ENCODE measurements around the gene ZNF688. TPM values are rescaled to one million over a fixed set of nuclear protein-coding genes. Genes with fewer than 3 reads are reported as not detected.

The ZNF688 gene
- total RNA-seq, 1 donor from 2014 or later: 9.2 TPM

GRCh38 chr16:30527635-30528178 lies 43.8 kb downstream of the ZNF688 start:
- no peaks in the 10 kb centered on the region for H3K27me3 ChIP-seq (ENCODE audit: control insufficient read depth, insufficient read depth, low read length)

GRCh38 chr16:30526823-30527634 lies 44.5 kb downstream of the ZNF688 start:
- DNase-seq (ENCODE audit: low read depth): peak; percentile 82
- Histone ChIP-seq H3K4me3 (ENCODE audit: low read depth, low read length) (peak overlapping the region; percentile 66), H3K36me3 (ENCODE audit: control insufficient read depth, insufficient read depth, low read length) (no peaks in the 10 kb centered on the region), H3K27me3 (ENCODE audit: control insufficient read depth, insufficient read depth, low read length) (no peaks in the 10 kb centered on the region)
- peak; percentile 25 for TF ChIP-seq CTCF (IDR thresholded peaks at IDR 0.05; ENCODE audit: insufficient read depth, low read length, poor library complexity, severe bottlenecking)

More at GRCh38 chr16:30527635-30528178, 43.8 kb downstream of the ZNF688 start:
- no peak for TF ChIP-seq CTCF (IDR thresholded peaks at IDR 0.05; ENCODE audit: insufficient read depth, low read length, poor library complexity, severe bottlenecking)
- Histone ChIP-seq H3K36me3 (ENCODE audit: control insufficient read depth, insufficient read depth, low read length) (no peaks in the 10 kb centered on the region), H3K4me3 (ENCODE audit: low read depth, low read length) (no peak overlapping the region)
- no peak for DNase-seq (ENCODE audit: low read depth)

GRCh38 chr16:30526137-30526822 lies 45.2 kb downstream of the ZNF688 start, which contains the start of gene ZNF768:
Gene ZNF768 (minus strand): TSS chr16:30526566. CDS start chr16:30526413, 153 bp downstream.
- DNase-seq (ENCODE audit: low read depth): no peak
- Histone ChIP-seq H3K4me3 (ENCODE audit: low read depth, low read length) (peak within 1 kb of the TSS; percentile 66), H3K27me3 (ENCODE audit: control insufficient read depth, insufficient read depth, low read length) (no peaks in the 10 kb centered on the region), H3K36me3 (ENCODE audit: control insufficient read depth, insufficient read depth, low read length) (no peaks in the 10 kb centered on the region)
- TF ChIP-seq CTCF (IDR thresholded peaks at IDR 0.05; ENCODE audit: insufficient read depth, low read length, poor library complexity, severe bottlenecking): no peak

- DNase-seq (ENCODE audit: low read depth): no peak
- no peaks in the 10 kb centered on the region for H3K27me3 ChIP-seq (ENCODE audit: control insufficient read depth, insufficient read depth, low read length)
Observed at GRCh38 chr16:30525844-30526136, 45.7 kb downstream of the ZNF688 start.

More at GRCh38 chr16:30525844-30526136, 45.7 kb downstream of the ZNF688 start:
- Histone ChIP-seq H3K4me3 (ENCODE audit: low read depth, low read length) (peak overlapping the region; percentile 66), H3K36me3 (ENCODE audit: control insufficient read depth, insufficient read depth, low read length) (no peaks in the 10 kb centered on the region)
- TF ChIP-seq CTCF (IDR thresholded peaks at IDR 0.05; ENCODE audit: insufficient read depth, low read length, poor library complexity, severe bottlenecking): no peak
